ENCODE measurements around the gene NRXN3. TPM values are rescaled to one million over a fixed set of nuclear protein-coding genes. Genes with fewer than 3 reads are reported as not detected.

Gene NRXN3
- total and polyA plus RNA-seq, 4 donors: 1.5 to 16.6 (median 7.7) TPM

GRCh38 chr14:79248126-79248525 is 1078.0 kb downstream of the NRXN3 start:
- H3K9me3 ChIP-seq (ENCODE audit: control insufficient read depth, low read length): no peaks in the 10 kb centered on the region
- H3K36me3 ChIP-seq (ENCODE audit: control insufficient read depth in 1 of 2, insufficient read depth in 2 of 2, low read length in 1 of 2): no peaks in the 10 kb centered on the region
- intact Hi-C loops (cut with DNase I): no loop called here
- no peak overlapping the region for H3K27ac ChIP-seq (ENCODE audit: low read depth in 1 of 2, low read length in 2 of 2)
- H3K4me3 ChIP-seq (ENCODE audit: low read length in 2 of 2): no peak overlapping the region
- WGBS, 2 donors: 78 to 80% methylated on average over 2 of the region's 2 CpGs
- DNase-seq (no peak), ATAC-seq (ENCODE audit: low FRiP score) (no peak)
- no peaks in the 10 kb centered on the region for H3K4me1 ChIP-seq (ENCODE audit: control insufficient read depth in 1 of 2, insufficient read depth in 2 of 2, low read length in 2 of 2)
- H3K27me3 ChIP-seq (ENCODE audit: control insufficient read depth in 1 of 2, insufficient read depth in 2 of 2, low read length in 1 of 2): no peaks in the 10 kb centered on the region

GRCh38 chr14:79248771-79249170 is 1078.6 kb downstream of the NRXN3 start:
- Histone ChIP-seq H3K9me3 (ENCODE audit: control insufficient read depth, low read length) (no peaks in the 10 kb centered on the region), H3K4me1 (ENCODE audit: control insufficient read depth in 1 of 2, insufficient read depth in 2 of 2, low read length in 2 of 2) (no peaks in the 10 kb centered on the region), H3K4me3 (ENCODE audit: low read length in 2 of 2) (no peak overlapping the region), H3K27ac (ENCODE audit: low read depth in 1 of 2, low read length in 2 of 2) (no peak overlapping the region), H3K27me3 (ENCODE audit: control insufficient read depth in 1 of 2, insufficient read depth in 2 of 2, low read length in 1 of 2) (no peaks in the 10 kb centered on the region), H3K36me3 (ENCODE audit: control insufficient read depth in 1 of 2, insufficient read depth in 2 of 2, low read length in 1 of 2) (no peaks in the 10 kb centered on the region)
- DNase-seq (no peak), ATAC-seq (ENCODE audit: low FRiP score) (no peak)
- WGBS, 2 donors: 51 to 55% methylated on average over 3 of the region's 3 CpGs
- intact Hi-C loops (cut with DNase I): no loop called here

GRCh38 chr14:79251278-79251677 is 1081.1 kb downstream of the NRXN3 start:
- 84 to 86% methylated on average over 4 of the region's 4 CpGs for WGBS, 2 donors
- Histone ChIP-seq H3K4me1 (ENCODE audit: control insufficient read depth in 1 of 2, insufficient read depth in 2 of 2, low read length in 2 of 2) (no peaks in the 10 kb centered on the region), H3K36me3 (ENCODE audit: control insufficient read depth in 1 of 2, insufficient read depth in 2 of 2, low read length in 1 of 2) (no peaks in the 10 kb centered on the region), H3K4me3 (ENCODE audit: low read length in 2 of 2) (no peak overlapping the region), H3K27me3 (ENCODE audit: control insufficient read depth in 1 of 2, insufficient read depth in 2 of 2, low read length in 1 of 2) (no peaks in the 10 kb centered on the region), H3K9me3 (ENCODE audit: control insufficient read depth, low read length) (no peaks in the 10 kb centered on the region), H3K27ac (ENCODE audit: low read depth in 1 of 2, low read length in 2 of 2) (no peak overlapping the region)
- DNase-seq (no peak), ATAC-seq (ENCODE audit: low FRiP score) (no peak)
- intact Hi-C loops (cut with DNase I): no loop called here

GRCh38 chr14:79253576-79253975 is 1083.4 kb downstream of the NRXN3 start:
- DNase-seq: no peak
- no peak overlapping the region for H3K4me3 ChIP-seq (ENCODE audit: low read length in 2 of 2)
- H3K27me3 ChIP-seq (ENCODE audit: control insufficient read depth in 1 of 2, insufficient read depth in 2 of 2, low read length in 1 of 2): no peaks in the 10 kb centered on the region
- no peak overlapping the region for H3K27ac ChIP-seq (ENCODE audit: low read depth in 1 of 2, low read length in 2 of 2)
- intact Hi-C loops (cut with DNase I): no loop called here
- H3K36me3 ChIP-seq (ENCODE audit: control insufficient read depth in 1 of 2, insufficient read depth in 2 of 2, low read length in 1 of 2): no peaks in the 10 kb centered on the region
- H3K9me3 ChIP-seq (ENCODE audit: control insufficient read depth, low read length): no peaks in the 10 kb centered on the region
- no peak for ATAC-seq (ENCODE audit: low FRiP score)
- 91 to 97% methylated on average over 3 of the region's 3 CpGs for WGBS, 2 donors
- no peaks in the 10 kb centered on the region for H3K4me1 ChIP-seq (ENCODE audit: control insufficient read depth in 1 of 2, insufficient read depth in 2 of 2, low read length in 2 of 2)

- H3K9me3 ChIP-seq (ENCODE audit: control insufficient read depth, low read length): no peaks in the 10 kb centered on the region
- WGBS, 2 donors: 26 to 35% methylated on average over 3 of the region's 3 CpGs
- H3K36me3 ChIP-seq (ENCODE audit: control insufficient read depth in 1 of 2, insufficient read depth in 2 of 2, low read length in 1 of 2): no peaks in the 10 kb centered on the region
- intact Hi-C loops (cut with DNase I): no loop called here
- DNase-seq: no peak
- H3K27ac ChIP-seq (ENCODE audit: low read depth in 1 of 2, low read length in 2 of 2): no peak overlapping the region
- H3K4me1 ChIP-seq (ENCODE audit: control insufficient read depth in 1 of 2, insufficient read depth in 2 of 2, low read length in 2 of 2): no peaks in the 10 kb centered on the region
- no peak overlapping the region for H3K4me3 ChIP-seq (ENCODE audit: low read length in 2 of 2)
- no peak for ATAC-seq (ENCODE audit: low FRiP score)
- no peaks in the 10 kb centered on the region for H3K27me3 ChIP-seq (ENCODE audit: control insufficient read depth in 1 of 2, insufficient read depth in 2 of 2, low read length in 1 of 2)
These were observed 1084.0 kb downstream of the NRXN3 start for GRCh38 chr14:79254069-79254775.

DNA sequence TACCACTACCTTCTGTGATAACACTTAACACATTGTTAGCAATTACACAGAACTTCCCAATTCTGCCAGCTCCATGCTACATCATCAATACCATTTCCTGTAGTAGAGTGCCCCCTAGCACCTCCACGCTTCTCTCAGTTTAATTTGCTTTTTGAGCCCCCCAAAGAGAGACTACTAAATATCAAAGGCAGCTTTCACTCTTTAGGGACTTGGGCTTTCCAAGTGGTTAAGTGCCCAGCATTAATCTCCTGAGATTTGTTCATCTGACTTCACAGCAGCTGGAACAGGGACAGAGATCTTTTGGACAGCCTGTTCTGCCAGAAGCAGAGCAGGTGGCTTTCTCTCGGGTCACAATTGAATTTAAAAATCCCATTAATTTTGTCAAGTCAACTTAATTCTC is 1086.2 kb downstream of the NRXN3 start:
- WGBS, 2 donors: 37 to 41% methylated on average over 2 of the region's 2 CpGs
- no peaks in the 10 kb centered on the region for H3K9me3 ChIP-seq (ENCODE audit: control insufficient read depth, low read length)
- H3K4me3 ChIP-seq (ENCODE audit: low read length in 2 of 2): no peak overlapping the region
- H3K27ac ChIP-seq (ENCODE audit: low read depth in 1 of 2, low read length in 2 of 2): no peak overlapping the region
- no peak for ATAC-seq (ENCODE audit: low FRiP score)
- H3K27me3 ChIP-seq (ENCODE audit: control insufficient read depth in 1 of 2, insufficient read depth in 2 of 2, low read length in 1 of 2): no peaks in the 10 kb centered on the region
- no peak for DNase-seq
- no peaks in the 10 kb centered on the region for H3K36me3 ChIP-seq (ENCODE audit: control insufficient read depth in 1 of 2, insufficient read depth in 2 of 2, low read length in 1 of 2)
- no peaks in the 10 kb centered on the region for H3K4me1 ChIP-seq (ENCODE audit: control insufficient read depth in 1 of 2, insufficient read depth in 2 of 2, low read length in 2 of 2)
- intact Hi-C loops (cut with DNase I): no loop called here

- Histone ChIP-seq H3K4me1 (ENCODE audit: control insufficient read depth in 1 of 2, insufficient read depth in 2 of 2, low read length in 2 of 2) (no peaks in the 10 kb centered on the region), H3K36me3 (ENCODE audit: control insufficient read depth in 1 of 2, insufficient read depth in 2 of 2, low read length in 1 of 2) (no peaks in the 10 kb centered on the region), H3K4me3 (ENCODE audit: low read length in 2 of 2) (no peak overlapping the region), H3K27ac (ENCODE audit: low read depth in 1 of 2, low read length in 2 of 2) (no peak overlapping the region), H3K27me3 (ENCODE audit: control insufficient read depth in 1 of 2, insufficient read depth in 2 of 2, low read length in 1 of 2) (no peaks in the 10 kb centered on the region), H3K9me3 (ENCODE audit: control insufficient read depth, low read length) (no peaks in the 10 kb centered on the region)
- DNase-seq (no peak), ATAC-seq (ENCODE audit: low FRiP score) (no peak)
- 93% methylated on average over 3 of the region's 3 CpGs for WGBS, 2 donors
- intact Hi-C loops (cut with DNase I): no loop called here
These were observed 1090.2 kb downstream of the NRXN3 start for GRCh38 chr14:79260406-79260805.

- Histone ChIP-seq H3K9me3 (ENCODE audit: control insufficient read depth, low read length) (no peaks in the 10 kb centered on the region), H3K27ac (ENCODE audit: low read depth in 1 of 2, low read length in 2 of 2) (no peak overlapping the region), H3K4me3 (ENCODE audit: low read length in 2 of 2) (no peak overlapping the region), H3K27me3 (ENCODE audit: control insufficient read depth in 1 of 2, insufficient read depth in 2 of 2, low read length in 1 of 2) (no peaks in the 10 kb centered on the region), H3K36me3 (ENCODE audit: control insufficient read depth in 1 of 2, insufficient read depth in 2 of 2, low read length in 1 of 2) (no peaks in the 10 kb centered on the region), H3K4me1 (ENCODE audit: control insufficient read depth in 1 of 2, insufficient read depth in 2 of 2, low read length in 2 of 2) (no peaks in the 10 kb centered on the region)
- no peak for ATAC-seq (ENCODE audit: low FRiP score)
- WGBS, 2 donors: 61 to 73% methylated on average over 4 of the region's 4 CpGs
- intact Hi-C loops (cut with DNase I): no loop called here
- DNase-seq: no peak
These were observed 1095.3 kb downstream of the NRXN3 start for GRCh38 chr14:79265366-79265946.

GRCh38 chr14:79270361-79270760 is 1100.2 kb downstream of the NRXN3 start:
- Histone ChIP-seq H3K4me3 (ENCODE audit: low read length in 2 of 2) (no peak overlapping the region), H3K9me3 (ENCODE audit: control insufficient read depth, low read length) (no peaks in the 10 kb centered on the region), H3K27me3 (ENCODE audit: control insufficient read depth in 1 of 2, insufficient read depth in 2 of 2, low read length in 1 of 2) (no peaks in the 10 kb centered on the region), H3K27ac (ENCODE audit: low read depth in 1 of 2, low read length in 2 of 2) (no peak overlapping the region), H3K4me1 (ENCODE audit: control insufficient read depth in 1 of 2, insufficient read depth in 2 of 2, low read length in 2 of 2) (no peaks in the 10 kb centered on the region), H3K36me3 (ENCODE audit: control insufficient read depth in 1 of 2, insufficient read depth in 2 of 2, low read length in 1 of 2) (no peaks in the 10 kb centered on the region)
- intact Hi-C loops (cut with DNase I): loop anchor here in 1 of 2 donors (10.0 kb wide), 1 partner anchor 306 kb away; no protein-coding TSS in a partner anchor
- ATAC-seq (ENCODE audit: low FRiP score): no peak
- WGBS, 2 donors: 38 to 54% methylated on average over 3 of the region's 3 CpGs
- DNase-seq: no peak
